ENCODE data around the gene C1orf105. TPM values are rescaled to one million over a fixed set of nuclear protein-coding genes. Genes with fewer than 3 reads are reported as not detected.

Gene C1orf105
- total RNA-seq, 4 donors from 2014 or later = not detected

DNA sequence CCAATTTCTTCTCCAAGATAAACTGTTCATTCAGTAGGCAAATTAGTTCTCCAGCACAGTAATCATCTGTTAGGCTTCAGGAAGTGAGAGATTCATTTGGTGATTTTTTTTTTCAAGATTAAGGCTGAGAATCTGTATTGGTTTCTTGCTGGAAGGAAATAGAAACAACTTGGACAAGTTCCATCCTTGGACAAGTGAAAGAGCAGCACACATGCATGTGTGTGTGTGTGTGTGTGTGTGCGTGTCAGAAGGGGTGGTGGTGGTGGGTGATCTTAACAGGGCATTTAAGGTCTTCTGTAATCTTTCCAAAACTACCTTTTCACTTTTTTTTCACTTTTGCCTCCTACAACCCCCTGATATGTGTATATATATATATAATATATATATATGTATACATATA is 96.6 kb downstream of the C1orf105 start:
- Histone ChIP-seq H3K27me3 (no peaks in the 10 kb centered on the region), H3K36me3 (no peaks in the 10 kb centered on the region), H3K4me3 (no peak overlapping the region), H3K9me3 (no peaks in the 10 kb centered on the region), H3K4me1 (no peaks in the 10 kb centered on the region), H3K27ac (no peak overlapping the region)
- no peak for TF ChIP-seq POLR2A (IDR thresholded peaks at IDR 0.05)
- TF ChIP-seq EP300 (IDR thresholded peaks at IDR 0.05) = no peak
- TF ChIP-seq, protein P1, sequence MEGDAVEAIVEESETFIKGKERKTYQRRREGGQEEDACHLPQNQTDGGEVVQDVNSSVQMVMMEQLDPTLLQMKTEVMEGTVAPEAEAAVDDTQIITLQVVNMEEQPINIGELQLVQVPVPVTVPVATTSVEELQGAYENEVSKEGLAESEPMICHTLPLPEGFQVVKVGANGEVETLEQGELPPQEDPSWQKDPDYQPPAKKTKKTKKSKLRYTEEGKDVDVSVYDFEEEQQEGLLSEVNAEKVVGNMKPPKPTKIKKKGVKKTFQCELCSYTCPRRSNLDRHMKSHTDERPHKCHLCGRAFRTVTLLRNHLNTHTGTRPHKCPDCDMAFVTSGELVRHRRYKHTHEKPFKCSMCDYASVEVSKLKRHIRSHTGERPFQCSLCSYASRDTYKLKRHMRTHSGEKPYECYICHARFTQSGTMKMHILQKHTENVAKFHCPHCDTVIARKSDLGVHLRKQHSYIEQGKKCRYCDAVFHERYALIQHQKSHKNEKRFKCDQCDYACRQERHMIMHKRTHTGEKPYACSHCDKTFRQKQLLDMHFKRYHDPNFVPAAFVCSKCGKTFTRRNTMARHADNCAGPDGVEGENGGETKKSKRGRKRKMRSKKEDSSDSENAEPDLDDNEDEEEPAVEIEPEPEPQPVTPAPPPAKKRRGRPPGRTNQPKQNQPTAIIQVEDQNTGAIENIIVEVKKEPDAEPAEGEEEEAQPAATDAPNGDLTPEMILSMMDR (IDR thresholded peaks at IDR 0.05) = no peak
- no peak for TF ChIP-seq POLR2AphosphoS5 (IDR thresholded peaks at IDR 0.05)
- WGBS, 2 donors (ENCODE audit: low coverage in 1 of 2) = 67 to 88% methylated on average over 1 of the region's 1 CpG
- no peak for ATAC-seq

DNA sequence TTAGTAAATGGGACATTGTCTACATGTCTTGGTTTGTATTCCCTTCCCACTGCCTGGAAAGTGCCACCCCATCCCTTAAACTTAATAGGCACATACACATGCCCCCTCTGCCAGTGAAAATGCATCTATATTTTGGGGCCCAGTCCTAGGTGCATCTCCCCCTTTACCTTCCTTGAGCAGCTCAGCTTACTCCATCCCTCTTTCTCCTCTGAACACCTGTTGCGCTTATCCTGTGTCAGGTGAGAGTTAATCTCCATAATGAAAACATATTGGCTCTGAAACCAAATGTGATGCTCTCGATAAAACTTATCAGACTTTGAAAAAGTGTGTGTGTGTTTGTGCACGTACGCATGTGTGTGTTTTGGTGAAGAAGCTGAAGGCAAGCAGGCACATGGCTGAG is 97.1 kb downstream of the C1orf105 start:
- no peak for ATAC-seq
- Histone ChIP-seq H3K9me3 (no peaks in the 10 kb centered on the region), H3K27me3 (no peaks in the 10 kb centered on the region), H3K27ac (no peak overlapping the region), H3K4me3 (no peak overlapping the region), H3K36me3 (no peaks in the 10 kb centered on the region), H3K4me1 (no peaks in the 10 kb centered on the region)
- WGBS, 2 donors (ENCODE audit: low coverage in 1 of 2) = 73 to 90% methylated on average over 3 to 4 of the region's 4 CpGs
- TF ChIP-seq, protein P1 (IDR thresholded peaks at IDR 0.05) = no peak
- no peak for TF ChIP-seq POLR2A (IDR thresholded peaks at IDR 0.05)
- no peak for TF ChIP-seq EP300 (IDR thresholded peaks at IDR 0.05)
- no peak for TF ChIP-seq POLR2AphosphoS5 (IDR thresholded peaks at IDR 0.05)

Other genes starting within 250 kb of the C1orf105 start
- 10 to 100 TPM; 23.3 to 26.3 (median 25.8) TPM for gene PIGC, start 23.4 kb downstream of the C1orf105 start, total RNA-seq
- gene SUCO, start 112.5 kb downstream of the C1orf105 start, total RNA-seq = 10 to 100 TPM; 15.5 to 41.6 (median 25.1) TPM
- not detected for gene FASLG, start 238.4 kb downstream of the C1orf105 start, total RNA-seq

Data from gastroesophageal sphincter (tissue), 4 donors.